ENCODE results near the gene NAXE. TPM values are rescaled to one million over a fixed set of nuclear protein-coding genes. Genes with fewer than 3 reads are reported as not detected.

NAXE gene
- total RNA-seq, 1 donor from 2014 or later, result 80.4 TPM

Other genes starting within 250 kb of the NAXE start
- gene RHBG, start 222.6 kb upstream of the NAXE start, total RNA-seq, result 1.7 TPM
- 15.0 TPM for gene MEF2D, start 91.0 kb upstream of the NAXE start, total RNA-seq
- gene IQGAP3, start 19.2 kb upstream of the NAXE start, total RNA-seq, result 11.8 TPM
- gene TTC24, start 12.1 kb upstream of the NAXE start, total RNA-seq, result not detected
- gene GPATCH4, start 9.7 kb downstream of the NAXE start, total RNA-seq, result 20.3 TPM
- gene HAPLN2, start 27.6 kb downstream of the NAXE start, total RNA-seq, result not detected
- not detected for gene BCAN, start 50.3 kb downstream of the NAXE start, total RNA-seq
- 3.0 TPM for gene NES, start 85.6 kb downstream of the NAXE start, total RNA-seq
- 1,373 TPM for gene CRABP2, start 113.8 kb downstream of the NAXE start, total RNA-seq
- gene METTL25B, start 136.7 kb downstream of the NAXE start, total RNA-seq, result 23.5 TPM
- 27.5 TPM for gene ISG20L2, start 137.0 kb downstream of the NAXE start, total RNA-seq
- 67.4 TPM for gene MRPL24, start 149.3 kb downstream of the NAXE start, total RNA-seq
- 205 TPM for gene HDGF, start 159.9 kb downstream of the NAXE start, total RNA-seq
- 61.1 TPM for gene PRCC, start 175.8 kb downstream of the NAXE start, total RNA-seq
- 1.4 TPM for gene SH2D2A, start 225.1 kb downstream of the NAXE start, total RNA-seq